ENCODE measurements around the gene PHF2. TPM values are rescaled to one million over a fixed set of nuclear protein-coding genes. Genes with fewer than 3 reads are reported as not detected.

PHF2 gene
- total and polyA plus RNA-seq, 2 of the 4 experiments (the other 2 are of a cell fraction), result 5.9 to 9.5 TPM

- no peaks in the 10 kb centered on the region for H3K9me1 ChIP-seq (ENCODE audit: insufficient read depth, low read length)
- intact Hi-C loops (cut with micrococcal nuclease), result no loop called here
- H3K4me3 ChIP-seq (ENCODE audit: insufficient read depth, low read depth, low read length), result no peak overlapping the region
- no peak overlapping the region for H4K8ac ChIP-seq (ENCODE audit: low read depth in 2 of 2, low read length in 2 of 2)
- no peaks in the 10 kb centered on the region for H4K20me1 ChIP-seq (ENCODE audit: insufficient read depth, low read length)
- H3K18ac ChIP-seq (ENCODE audit: low read depth, low read length), result no peak overlapping the region
- H3K23ac ChIP-seq (ENCODE audit: low read depth, low read length), result no peak overlapping the region
- no peak overlapping the region for H3K9ac ChIP-seq (ENCODE audit: low read depth, low read length)
- H2AFZ ChIP-seq (replicated peaks; ENCODE audit: low read length, poor library complexity), result peak overlapping the region; percentile 40
- ChIA-PET POLR2A (ENCODE audit: unreplicated experiment) (no interaction called here), CTCF (interaction anchor here (1.1 to 1.3 kb wide), 2 partner anchors 319 to 329 kb away, joined by 3 read pairs; no protein-coding TSS in a partner anchor)
- H3K79me1 ChIP-seq (ENCODE audit: low read depth in 1 of 2, low read length in 2 of 2), result no peaks in the 10 kb centered on the region
- no peaks in the 10 kb centered on the region for H3K36me3 ChIP-seq (ENCODE audit: control insufficient read depth, insufficient read depth, low read length)
- in situ Hi-C loops (cut with MboI; ENCODE audit: low sequenced_read_pairs), result loop anchor here (25.0 kb wide), 1 partner anchor 502 kb away; no protein-coding TSS in a partner anchor
- H3K27ac ChIP-seq (ENCODE audit: insufficient read depth, low read length), result no peak overlapping the region
- no peak overlapping the region for H3K56ac ChIP-seq (ENCODE audit: extremely low read depth, insufficient read depth, low read length)
- H3K4me1 ChIP-seq (ENCODE audit: control insufficient read depth, insufficient read depth, low read length), result no peaks in the 10 kb centered on the region
- dilution Hi-C loops (cut with HindIII; ENCODE audit: low sequenced_read_pairs, unreplicated experiment), result no loop called here
- TF ChIP-seq FOS (IDR thresholded peaks at IDR 0.05; ENCODE audit: low read depth, low read length) (no peak), CTCF (conservative IDR thresholded peaks at IDR 0.05; ENCODE audit: low read depth, low read length) (peak; percentile 19; the same call in 1 of the 2 replicates), RCOR1 (IDR thresholded peaks at IDR 0.05; ENCODE audit: insufficient replicate concordance, low read length) (no peak), MAZ (IDR thresholded peaks at IDR 0.05; ENCODE audit: borderline replicate concordance, low read depth, low read length) (no peak), CHD1 (IDR thresholded peaks at IDR 0.05; ENCODE audit: low read depth, low read length) (no peak), SMC3 (IDR thresholded peaks at IDR 0.05; ENCODE audit: low read depth, low read length) (no peak), RFX5 (IDR thresholded peaks at IDR 0.05; ENCODE audit: low read depth, low read length) (no peak), MXI1 (IDR thresholded peaks at IDR 0.05; ENCODE audit: borderline replicate concordance, low read depth, low read length) (no peak), USF2 (IDR thresholded peaks at IDR 0.05; ENCODE audit: low read depth, low read length) (no peak)
- H4K5ac ChIP-seq (ENCODE audit: low read depth, low read length), result no peak overlapping the region
- no peak overlapping the region for H2BK15ac ChIP-seq (ENCODE audit: low read depth, low read length)
- ATAC-seq (ENCODE audit: low read depth), result no peak
- BruUV-seq (replicated peaks), result no TSS peak
- no peak overlapping the region for H3K14ac ChIP-seq (replicated peaks; ENCODE audit: low read depth, low read length)
- H4K91ac ChIP-seq (ENCODE audit: insufficient read depth, low read depth, low read length), result no peak overlapping the region
- no peaks in the 10 kb centered on the region for H3K9me3 ChIP-seq (ENCODE audit: control insufficient read depth, insufficient read depth, low read length)
- H3K27me3 ChIP-seq (ENCODE audit: control insufficient read depth, insufficient read depth, low read length), result no peaks in the 10 kb centered on the region; the same call in 1 of the 2 replicates
- H2BK5ac ChIP-seq (ENCODE audit: low read depth, low read length, poor library complexity, severe bottlenecking), result no peak overlapping the region
- H2BK20ac ChIP-seq (ENCODE audit: low read depth, low read length), result no peak overlapping the region
- no peak overlapping the region for H2AK9ac ChIP-seq (replicated peaks; ENCODE audit: low read depth, low read length, poor library complexity)
- H2AK5ac ChIP-seq (ENCODE audit: low read depth, low read length), result no peak overlapping the region
- peak; percentile 24 for DNase-seq
- no peak overlapping the region for H3K4ac ChIP-seq (ENCODE audit: low read depth, low read length)
- no CpG with 5 or more reads among the region's 11 CpGs for WGBS, 2 experiments (ENCODE audit: extremely low coverage in 2 of 2, insufficient read length in 1 of 2)
- H3K4me2 ChIP-seq (ENCODE audit: low read depth, low read length), result no peak overlapping the region
- H2BK120ac ChIP-seq (ENCODE audit: low read depth, low read length), result no peak overlapping the region
These were observed 108.6 kb downstream of the PHF2 start for GRCh38 chr9:93684806-93685543.
